ENCODE results near the gene EIF2B2.

- TF ChIP-seq CTCF (IDR thresholded peaks at IDR 0.05) (no peak), POLR2A (IDR thresholded peaks at IDR 0.05) (no peak)
Measured at GRCh38 chr14:74968811-74969210, 33.9 kb upstream of the EIF2B2 start.

All from body of pancreas (tissue), 4 donors.